Breast epithelium (tissue), 4 donors: ENCODE data around the gene KAT2B. TPM values are rescaled to one million over a fixed set of nuclear protein-coding genes. Genes with fewer than 3 reads are reported as not detected.
"Not testable (repeated sequence)": the region's sequence is repeated elsewhere in the genome, so short reads cannot be mapped to it uniquely, and the experiment has no call there.

Experiments
- DNase-seq, 2 donors: peaks; one replicate each; pipeline ENCODE4 v3.0.0-alpha.2; 2019; ENCODE audit warnings: low spot score in 2 of 2
- H3K27ac ChIP-seq, 2 donors: fragments of 200-600 bp; sonication (generic) in 1 of 2; one replicate each; pipeline ENCODE4 v1.5.1; 2016 to 2019; ENCODE audit warnings: mild to moderate bottlenecking in 1 of 2
- H3K27me3 ChIP-seq, 2 donors: fragments of 200-600 bp; sonication (generic) in 1 of 2; one replicate each; pipeline versions ENCODE4 v1.5.1 to v1.6.0; 2017 to 2019; ENCODE audit warnings: control low read depth in 1 of 2, mild to moderate bottlenecking in 1 of 2
- H3K36me3 ChIP-seq: fragments of 200-600 bp; one replicate; pipeline ENCODE4 v1.5.1; 2019
- H3K4me1 ChIP-seq, 2 donors: fragments of 200-600 bp; sonication (generic); one replicate each; pipeline ENCODE4 v1.5.1; 2016 to 2019; ENCODE audit warnings: control low read depth in 1 of 2
- H3K4me3 ChIP-seq, 3 donors: fragments of 200-600 bp; sonication (generic); 1 replicate in 2 of 3; 2 replicates in 1 of 3; pipeline ENCODE4 v1.5.1; 2016 to 2019; ENCODE audit warnings: mild to moderate bottlenecking in 3 of 3, moderate library complexity in 2 of 3
- H3K9me3 ChIP-seq, 2 donors: fragments of 200-600 bp; sonication (generic) in 1 of 2; one replicate each; pipeline ENCODE4 v1.5.1; 2016 to 2019; ENCODE audit warnings: control low read depth in 1 of 2
- POLR2A ChIP-seq: fragments of 450-650 bp; IDR thresholded peaks from one replicate; pipeline ENCODE4 v1.6.1; 2016; ENCODE audit warnings: antibody characterized with exemption, mild to moderate bottlenecking, moderate library complexity
- POLR2AphosphoS5 ChIP-seq, 3 donors: sonication (generic); formaldehyde crosslinking; IDR thresholded peaks; one replicate each; pipeline ENCODE4 v1.6.1; 2017; ENCODE audit warnings: antibody characterized with exemption in 3 of 3
- intact Hi-C: fragments of 100-400 bp; cut with DNase I; formaldehyde crosslinking; loops from one replicate; pipeline ENCODE4 v1.15.1; 2023; ENCODE audit warnings: low total_unique reads
- total RNA-seq, 3 donors: library from RNA; depleted of rRNA; stranded (reverse); fragments of >200 nt; gene quantifications; one replicate each; pipeline ENCODE4 v1.1.0, GENCODE V29; 2016
- TF ChIP-seq, protein P1 (sequence below), 3 donors: fragments of 450-650 bp; IDR thresholded peaks; one replicate each; pipeline ENCODE4 v1.5.1; 2016 to 2017; ENCODE audit warnings: antibody characterized with exemption in 3 of 3, mild to moderate bottlenecking in 3 of 3, moderate library complexity in 3 of 3

KAT2B gene
- total RNA-seq, 3 donors from 2014 or later, result 22.6 to 34.7 (median 34.0) TPM

DNA sequence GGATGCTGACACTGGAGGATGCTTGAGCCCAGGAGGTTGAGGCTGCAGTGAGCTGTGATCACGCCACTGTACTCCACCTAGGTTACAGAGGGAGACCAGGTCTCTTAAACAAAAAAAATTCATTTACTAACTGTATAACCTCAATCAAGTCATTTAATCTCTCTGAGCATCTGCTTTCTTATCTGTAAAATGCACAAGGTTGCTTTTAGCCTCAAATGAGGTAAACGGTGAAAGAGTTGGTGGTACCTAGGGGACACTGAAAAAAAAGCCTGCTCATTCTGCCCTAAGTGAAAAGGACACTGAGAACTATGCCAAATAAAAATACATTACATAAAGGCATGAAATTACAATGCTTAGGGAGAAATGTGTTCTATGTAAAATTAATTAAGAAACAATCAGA, 31.6 kb upstream of the KAT2B start:
- Histone ChIP-seq H3K4me3 (no peak overlapping the region), H3K36me3 (no peaks in the 10 kb centered on the region), H3K9me3 (no peaks in the 10 kb centered on the region), H3K4me1 (no peaks in the 10 kb centered on the region), H3K27ac (no peak overlapping the region), H3K27me3 (no peaks in the 10 kb centered on the region)
- DNase-seq, result no peak
- TF ChIP-seq, protein P1, sequence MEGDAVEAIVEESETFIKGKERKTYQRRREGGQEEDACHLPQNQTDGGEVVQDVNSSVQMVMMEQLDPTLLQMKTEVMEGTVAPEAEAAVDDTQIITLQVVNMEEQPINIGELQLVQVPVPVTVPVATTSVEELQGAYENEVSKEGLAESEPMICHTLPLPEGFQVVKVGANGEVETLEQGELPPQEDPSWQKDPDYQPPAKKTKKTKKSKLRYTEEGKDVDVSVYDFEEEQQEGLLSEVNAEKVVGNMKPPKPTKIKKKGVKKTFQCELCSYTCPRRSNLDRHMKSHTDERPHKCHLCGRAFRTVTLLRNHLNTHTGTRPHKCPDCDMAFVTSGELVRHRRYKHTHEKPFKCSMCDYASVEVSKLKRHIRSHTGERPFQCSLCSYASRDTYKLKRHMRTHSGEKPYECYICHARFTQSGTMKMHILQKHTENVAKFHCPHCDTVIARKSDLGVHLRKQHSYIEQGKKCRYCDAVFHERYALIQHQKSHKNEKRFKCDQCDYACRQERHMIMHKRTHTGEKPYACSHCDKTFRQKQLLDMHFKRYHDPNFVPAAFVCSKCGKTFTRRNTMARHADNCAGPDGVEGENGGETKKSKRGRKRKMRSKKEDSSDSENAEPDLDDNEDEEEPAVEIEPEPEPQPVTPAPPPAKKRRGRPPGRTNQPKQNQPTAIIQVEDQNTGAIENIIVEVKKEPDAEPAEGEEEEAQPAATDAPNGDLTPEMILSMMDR (IDR thresholded peaks at IDR 0.05), result no peak
- TF ChIP-seq POLR2AphosphoS5 (IDR thresholded peaks at IDR 0.05), result no peak
- intact Hi-C loops, result no loop called here

DNA sequence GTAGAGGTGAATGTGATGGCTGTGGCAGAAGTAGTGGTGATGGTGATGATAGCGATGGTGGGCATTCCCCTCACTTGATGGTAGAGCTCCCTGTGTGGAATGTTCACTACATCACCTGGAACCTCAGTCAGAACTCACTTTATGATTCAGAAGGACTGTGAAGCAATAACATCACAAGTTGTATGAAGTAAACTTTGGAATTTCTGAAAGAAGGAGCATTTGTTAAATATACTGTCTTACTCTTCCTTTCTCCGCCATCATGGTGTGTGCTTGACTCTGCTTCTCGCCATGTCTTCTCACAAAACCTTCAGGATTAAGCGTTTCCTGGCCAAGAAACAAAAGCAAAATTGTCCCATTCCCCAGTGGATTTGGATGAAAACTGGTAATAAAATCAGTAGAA, 28.1 kb upstream of the KAT2B start, which contains the start of gene PP2D1:
Gene PP2D1 (minus strand): TSS at position 101 of the 400 bp plus-strand sequence. CDS start 192 bp downstream, outside the sequence.
- TF ChIP-seq POLR2A (no peak), POLR2AphosphoS5 (IDR thresholded peaks at IDR 0.05) (no peak)
- TF ChIP-seq, protein P1 (IDR thresholded peaks at IDR 0.05), result no peak
- Histone ChIP-seq H3K9me3 (no peaks in the 10 kb centered on the region), H3K4me1 (no peaks in the 10 kb centered on the region), H3K27me3 (no peaks in the 10 kb centered on the region), H3K36me3 (no peaks in the 10 kb centered on the region), H3K27ac (no peak within 1 kb of the TSS), H3K4me3 (no peak within 1 kb of the TSS)
- DNase-seq, result no peak
- intact Hi-C loops, result no loop called here

DNA sequence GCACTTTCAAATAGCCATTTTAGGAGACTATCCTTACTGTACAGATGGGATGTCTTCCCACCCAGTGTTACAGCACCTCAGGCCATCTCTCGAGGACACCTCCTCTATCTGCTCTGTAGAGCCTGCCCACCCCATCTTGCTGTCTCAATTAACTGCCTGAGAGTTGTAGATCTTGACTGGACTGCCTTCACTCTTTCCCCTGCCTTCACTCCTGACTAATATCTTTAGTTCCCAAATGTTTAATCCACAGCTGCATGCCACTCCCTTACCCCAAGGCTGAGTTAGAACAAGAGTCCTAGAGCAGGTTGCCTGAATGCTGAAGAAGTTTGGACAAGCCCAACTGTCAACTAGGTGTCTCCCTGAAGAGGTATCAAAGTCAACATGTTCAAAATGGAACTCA, 26.9 kb upstream of the KAT2B start:
- Histone ChIP-seq H3K36me3 (no peaks in the 10 kb centered on the region), H3K9me3 (no peaks in the 10 kb centered on the region), H3K27ac (no peak overlapping the region), H3K4me1 (no peaks in the 10 kb centered on the region), H3K4me3 (no peak overlapping the region), H3K27me3 (no peaks in the 10 kb centered on the region)
- intact Hi-C loops, result no loop called here
- TF ChIP-seq, protein P1 (IDR thresholded peaks at IDR 0.05), result no peak
- TF ChIP-seq POLR2A (no peak), POLR2AphosphoS5 (IDR thresholded peaks at IDR 0.05) (no peak)
- no peak for DNase-seq

DNA sequence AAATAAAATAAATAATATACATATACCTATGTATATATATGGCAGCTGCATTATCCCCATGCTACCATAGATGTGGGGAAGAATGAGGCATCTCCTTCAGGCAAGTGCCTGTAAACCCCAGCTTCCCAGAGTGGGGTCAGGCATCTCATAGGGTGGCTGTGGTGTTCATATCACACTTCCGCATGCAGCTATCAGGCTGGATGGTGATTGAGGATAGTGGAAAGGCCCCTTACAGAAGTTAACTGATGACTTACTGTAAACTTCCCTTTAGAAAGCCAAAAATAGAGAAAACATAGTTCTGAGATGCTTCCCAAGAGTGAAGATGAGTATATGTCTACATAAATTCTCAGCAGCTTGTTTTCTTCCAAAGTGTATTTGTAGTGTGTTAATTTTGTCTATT, 24.7 kb upstream of the KAT2B start:
- intact Hi-C loops, result no loop called here
- Histone ChIP-seq H3K9me3 (no peaks in the 10 kb centered on the region), H3K27ac (no peak overlapping the region), H3K36me3 (no peaks in the 10 kb centered on the region), H3K27me3 (no peaks in the 10 kb centered on the region), H3K4me1 (no peaks in the 10 kb centered on the region), H3K4me3 (no peak overlapping the region)
- no peak for TF ChIP-seq POLR2A
- TF ChIP-seq, protein P1 (IDR thresholded peaks at IDR 0.05), result no peak
- TF ChIP-seq POLR2AphosphoS5 (IDR thresholded peaks at IDR 0.05), result no peak
- no peak for DNase-seq

DNA sequence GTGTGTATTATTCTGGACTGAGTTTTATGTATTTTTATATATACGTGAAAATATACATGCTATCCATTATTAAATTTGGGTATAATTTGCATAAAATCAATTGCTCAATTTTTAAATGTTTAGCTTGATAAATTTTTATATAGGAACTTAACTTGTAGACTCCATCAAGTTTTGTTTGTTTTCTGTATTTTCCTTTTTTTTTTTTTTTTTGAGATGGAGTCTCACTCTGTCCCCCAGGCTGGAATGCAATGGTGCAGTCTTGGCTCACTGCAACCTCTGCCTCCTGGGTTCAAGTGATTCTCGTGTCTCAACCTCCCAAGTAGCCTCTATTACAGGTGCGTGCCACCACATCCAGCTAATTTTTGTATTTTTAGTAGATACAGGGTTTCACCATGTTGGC, 24.2 kb upstream of the KAT2B start:
- H3K4me3 ChIP-seq, H3K27me3 ChIP-seq, H3K4me1 ChIP-seq, H3K36me3 ChIP-seq, H3K27ac ChIP-seq, intact Hi-C loops, DNase-seq, H3K9me3 ChIP-seq: not testable (repeated sequence)
